ENCODE measurements around the gene MEPCE.

DNA sequence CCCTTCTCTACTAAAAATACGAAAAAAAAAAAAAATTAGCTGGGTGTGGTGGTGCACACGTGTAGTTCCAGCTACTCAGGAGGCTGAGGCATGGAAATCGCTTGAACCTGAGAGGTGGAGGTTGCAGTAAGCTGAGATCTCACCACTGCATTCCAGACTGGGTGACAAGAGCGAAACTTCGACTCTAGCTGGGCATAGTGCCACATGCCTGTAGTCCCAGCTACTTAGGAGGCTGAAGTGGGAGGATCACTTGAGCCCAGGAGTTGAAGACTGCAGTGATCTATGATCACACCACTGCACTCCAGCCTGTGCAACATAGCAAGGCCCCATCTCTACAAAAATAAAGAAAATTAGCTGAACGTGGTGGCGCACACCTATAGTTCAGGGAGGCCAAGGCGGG lies 35.7 kb downstream of the MEPCE start:
- TF ChIP-seq CTCF (IDR thresholded peaks at IDR 0.05) (no peak), POLR2A (IDR thresholded peaks at IDR 0.05) (no peak)
